B cell (primary cell): Measurements from ENCODE around the gene CHD1L.

Source experiments
- CTCF ChIP-seq: fragments of 200-600 bp; IDR thresholded peaks from one replicate; pipeline ENCODE4 v1.8.0; 2022; ENCODE audit warnings: antibody characterized with exemption, mild to moderate bottlenecking
- EZH2 ChIP-seq: IDR thresholded peaks from 2 replicates; pipeline ENCODE4 v1.6.1; 2012; ENCODE audit warnings: borderline replicate concordance, low read depth, mild to moderate bottlenecking, moderate library complexity, low read length; ENCODE audit not compliant: insufficient read depth, poor library complexity, severe bottlenecking

GRCh38 chr1:147223740-147224615, 18.5 kb upstream of the CHD1L start:
- TF ChIP-seq EZH2 (no peak), CTCF (no peak)
